ENCODE measurements around the gene PBRM1. TPM values are rescaled to one million over a fixed set of nuclear protein-coding genes. Genes with fewer than 3 reads are reported as not detected.

The PBRM1 gene
- total and polyA plus RNA-seq, 2 experiments from 2014 or later = 57.5 to 72.5 TPM

- no peak overlapping the region for H3K4me3 Mint-ChIP-seq
- ATAC-seq = no peak
- no peak overlapping the region for H2AFZ ChIP-seq
Observed at GRCh38 chr3:52498137-52499054, 187.3 kb downstream of the PBRM1 start.

More at GRCh38 chr3:52498137-52499054, 187.3 kb downstream of the PBRM1 start:
- Mint-ChIP-seq H3K27ac (no peak overlapping the region), H3K9me3 (no peaks in the 10 kb centered on the region), H3K36me3 (ENCODE audit: low read depth) (no peaks in the 10 kb centered on the region), H3K4me1 (peaks cover 5% of the 10 kb centered on the region; the same call in 2 of the 3 replicates), H3K27me3 (ENCODE audit: insufficient read depth, low read depth, poor library complexity) (no peaks in the 10 kb centered on the region)
- Histone ChIP-seq H4K20me1 (replicated peaks; ENCODE audit: insufficient read depth) (no peaks in the 10 kb centered on the region), H3K27me3 (ENCODE audit: insufficient read depth) (no peaks in the 10 kb centered on the region), H3K27ac (ENCODE audit: low read depth) (no peak overlapping the region), H3K4me1 (ENCODE audit: insufficient read depth) (no peaks in the 10 kb centered on the region), H3F3A (replicated peaks; ENCODE audit: low read depth) (no peaks in the 10 kb centered on the region), H3K36me3 (ENCODE audit: insufficient read depth) (no peaks in the 10 kb centered on the region), H3K4me3 (no peak overlapping the region), H3K9me2 (ENCODE audit: insufficient read depth) (no peaks in the 10 kb centered on the region), H3K79me2 (replicated peaks; ENCODE audit: insufficient read depth) (no peaks in the 10 kb centered on the region), H3K4me2 (no peak overlapping the region)
- TF ChIP-seq POLR2AphosphoS5 (IDR thresholded peaks at IDR 0.05; ENCODE audit: low read depth) (no peak), ZNF462 (CRISPR knock-in tag; IDR thresholded peaks at IDR 0.05) (no peak), ZNF331 (CRISPR knock-in tag; IDR thresholded peaks at IDR 0.05; ENCODE audit: low read depth) (no peak), JUNB (IDR thresholded peaks at IDR 0.05; ENCODE audit: unreplicated experiment) (no peak), NANOG (IDR thresholded peaks at IDR 0.05; ENCODE audit: borderline replicate concordance) (no peak), REST (IDR thresholded peaks at IDR 0.05; ENCODE audit: unreplicated experiment) (no peak), CTCF (conservative IDR thresholded peaks at IDR 0.05; ENCODE audit: low read depth in 2 of 2) (no peak), CREB1 (CRISPR knock-in tag; IDR thresholded peaks at IDR 0.05; ENCODE audit: low read depth) (no peak), EZH2phosphoT487 (IDR thresholded peaks at IDR 0.05; ENCODE audit: unreplicated experiment) (no peak), ETS1 (IDR thresholded peaks at IDR 0.05) (no peak), EZH2 (IDR thresholded peaks at IDR 0.05; ENCODE audit: low read depth, unreplicated experiment) (no peak), STAT1 (IDR thresholded peaks at IDR 0.05; ENCODE audit: unreplicated experiment) (no peak), ZNF114 (CRISPR knock-in tag; IDR thresholded peaks at IDR 0.05) (no peak)
- DNase-seq (ENCODE audit: low spot score) = no peak

Measured in GM23338 (cell line).